GM21717 (cell line): Measurements from ENCODE around the gene SKIDA1.
A peak's percentile ranks its signal among the peaks of the same experiment; 100 is the strongest.

Source experiments
- ATAC-seq: cut with Tn5 transposase; IDR thresholded peaks from one replicate; pipeline ENCODE4 v1.9.1; 2021; ENCODE audit warnings: mild to moderate bottlenecking, moderate library complexity; ENCODE audit not compliant: unreplicated experiment

SKIDA1 gene

DNA sequence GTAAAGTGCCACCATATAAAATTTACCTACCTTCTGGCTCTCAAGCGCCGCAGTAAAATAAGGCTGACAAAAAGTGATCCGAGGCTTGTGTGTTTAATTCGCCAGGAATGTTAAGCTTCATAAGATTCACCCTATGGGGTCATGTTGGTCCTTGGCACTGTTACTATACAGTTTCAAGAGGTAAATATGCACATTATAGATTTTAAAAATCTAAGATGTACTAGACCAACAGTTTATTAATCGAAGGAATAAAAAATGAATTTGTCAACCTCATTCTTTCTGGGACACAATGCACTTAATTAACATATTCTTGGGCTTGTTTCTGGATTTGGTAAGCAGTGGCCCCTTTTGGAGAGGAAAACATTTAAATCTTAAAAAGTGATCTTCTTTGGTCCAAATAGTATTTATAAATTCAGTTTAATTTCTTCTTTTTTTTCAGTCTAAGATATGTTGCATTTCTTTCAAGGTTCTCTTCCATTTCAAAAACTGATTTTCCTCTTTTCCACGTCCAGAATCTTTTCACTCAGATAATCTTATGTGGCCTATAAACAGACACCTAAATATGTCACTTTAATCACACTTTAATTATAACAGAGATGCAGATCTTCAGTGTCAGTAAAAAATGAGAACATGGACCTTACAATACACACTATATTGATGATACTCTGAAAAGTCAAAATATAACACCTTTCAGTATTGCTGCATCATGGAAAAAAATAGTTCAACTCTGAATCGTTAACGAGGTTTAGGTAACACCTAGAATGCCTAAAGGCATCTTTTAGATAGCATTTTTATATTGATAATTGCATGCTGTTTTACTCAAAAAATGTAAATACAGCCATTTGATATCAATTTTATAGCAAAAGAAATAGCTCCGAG is 3.8 kb upstream of the SKIDA1 start:
- ATAC-seq = no peak

DNA sequence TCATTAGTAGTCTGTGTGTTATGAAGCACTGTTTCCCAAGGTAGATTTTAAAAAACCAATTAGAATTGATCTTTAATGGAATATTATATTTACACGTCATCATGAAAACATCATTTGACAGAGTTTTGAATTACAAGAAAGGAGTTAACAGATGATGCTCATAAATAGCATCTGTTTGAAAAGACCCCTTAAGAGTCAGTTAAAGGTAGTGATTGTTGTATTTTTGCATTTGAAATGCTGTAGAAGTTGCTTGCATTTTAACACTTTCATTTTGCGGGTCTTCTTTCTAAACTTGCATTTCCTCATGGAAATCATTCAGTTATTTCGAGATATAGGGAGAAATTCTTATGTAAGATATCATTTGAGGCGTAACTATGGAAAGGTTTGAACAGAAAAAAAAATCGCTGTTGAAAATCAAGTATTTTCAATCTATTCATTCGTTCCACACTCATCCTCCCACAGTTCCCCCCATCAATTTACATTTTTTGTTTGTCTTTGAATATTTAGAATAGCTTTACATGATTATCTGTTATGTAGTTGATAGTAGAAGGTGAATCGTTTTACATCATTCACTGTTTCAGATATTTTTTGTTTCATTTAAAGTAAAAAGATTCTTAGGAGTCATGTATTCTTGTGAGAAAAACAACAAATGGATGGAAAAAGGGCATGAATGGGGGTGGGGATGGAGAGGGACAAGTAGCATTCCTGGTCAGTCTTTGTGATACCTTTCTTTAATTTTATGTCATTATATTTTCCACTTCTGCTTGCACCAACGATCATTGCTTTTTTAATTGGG is 3.0 kb upstream of the SKIDA1 start:
- ATAC-seq = no peak

GRCh38 chr10:21527598-21528235 is 2.2 kb upstream of the SKIDA1 start:
- ATAC-seq = no peak

DNA sequence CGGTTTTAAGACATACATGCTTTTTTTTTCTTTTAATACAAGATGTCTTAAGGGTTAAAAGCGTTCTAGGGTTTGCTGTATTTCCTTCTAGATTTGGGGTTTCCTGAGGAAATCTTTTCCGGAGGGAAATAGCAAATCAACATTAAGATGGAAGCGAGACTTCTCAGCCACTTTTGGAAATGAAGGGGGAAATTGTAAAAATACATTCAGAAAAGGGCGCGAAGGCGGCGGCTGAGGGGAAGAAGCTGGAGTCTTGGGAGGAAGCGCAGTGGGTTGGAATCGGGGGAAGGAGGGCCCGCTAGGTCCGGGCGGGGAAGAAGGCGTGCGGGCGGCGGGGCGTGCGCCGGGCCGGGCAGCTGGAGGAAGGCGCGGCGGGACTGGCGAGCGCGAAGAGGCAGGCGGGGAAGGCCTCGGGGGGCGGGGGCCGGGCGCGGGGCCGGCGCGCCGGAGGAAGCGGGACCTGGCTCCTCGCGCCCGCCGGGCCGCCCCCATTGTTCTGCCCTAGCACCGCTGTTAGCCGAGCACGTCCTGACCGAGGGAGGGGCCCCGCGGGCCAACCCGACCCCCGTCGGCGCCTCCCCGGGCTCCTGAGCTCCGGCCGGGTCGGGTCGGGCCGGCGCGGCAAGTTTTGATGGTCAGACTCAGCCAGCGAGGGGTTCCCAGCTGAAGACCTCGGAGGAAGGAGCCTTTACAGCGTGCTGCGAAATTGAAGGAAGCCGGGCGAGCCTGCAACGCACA is 1.5 kb upstream of the SKIDA1 start:
- ATAC-seq = peak; percentile 29

- ATAC-seq = peak; percentile 31
These were observed 842 bp upstream of the SKIDA1 start for GRCh38 chr10:21526188-21526859.

GRCh38 chr10:21524526-21525366 is 736 bp downstream of the SKIDA1 start:
- ATAC-seq = no peak

- no peak for ATAC-seq
These were observed 1.4 kb downstream of the SKIDA1 start for GRCh38 chr10:21524131-21524525.

DNA sequence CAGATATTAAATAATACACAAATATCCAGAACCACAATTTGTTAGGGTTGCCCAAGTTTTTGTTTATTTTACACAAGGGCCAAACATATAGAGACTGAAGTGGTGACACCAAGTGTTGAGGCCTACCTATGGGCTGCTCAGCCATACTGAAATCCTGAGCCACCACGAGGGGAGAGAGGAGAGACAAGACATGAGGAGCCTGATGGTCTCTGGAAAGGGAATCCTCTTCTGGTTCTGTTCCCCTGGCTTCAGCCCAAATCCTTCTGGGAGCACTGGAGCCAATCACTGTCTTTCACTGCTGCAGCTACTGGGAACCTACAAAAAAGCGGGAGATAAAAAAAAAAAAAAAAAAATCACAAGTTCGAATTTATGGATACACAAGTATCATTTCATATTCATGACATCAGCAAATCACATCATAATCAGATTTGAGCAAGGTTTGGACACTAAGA is 1.9 kb downstream of the SKIDA1 start:
- ATAC-seq = no peak

- no peak for ATAC-seq
These were observed 2.7 kb downstream of the SKIDA1 start for GRCh38 chr10:21522631-21523406.

DNA sequence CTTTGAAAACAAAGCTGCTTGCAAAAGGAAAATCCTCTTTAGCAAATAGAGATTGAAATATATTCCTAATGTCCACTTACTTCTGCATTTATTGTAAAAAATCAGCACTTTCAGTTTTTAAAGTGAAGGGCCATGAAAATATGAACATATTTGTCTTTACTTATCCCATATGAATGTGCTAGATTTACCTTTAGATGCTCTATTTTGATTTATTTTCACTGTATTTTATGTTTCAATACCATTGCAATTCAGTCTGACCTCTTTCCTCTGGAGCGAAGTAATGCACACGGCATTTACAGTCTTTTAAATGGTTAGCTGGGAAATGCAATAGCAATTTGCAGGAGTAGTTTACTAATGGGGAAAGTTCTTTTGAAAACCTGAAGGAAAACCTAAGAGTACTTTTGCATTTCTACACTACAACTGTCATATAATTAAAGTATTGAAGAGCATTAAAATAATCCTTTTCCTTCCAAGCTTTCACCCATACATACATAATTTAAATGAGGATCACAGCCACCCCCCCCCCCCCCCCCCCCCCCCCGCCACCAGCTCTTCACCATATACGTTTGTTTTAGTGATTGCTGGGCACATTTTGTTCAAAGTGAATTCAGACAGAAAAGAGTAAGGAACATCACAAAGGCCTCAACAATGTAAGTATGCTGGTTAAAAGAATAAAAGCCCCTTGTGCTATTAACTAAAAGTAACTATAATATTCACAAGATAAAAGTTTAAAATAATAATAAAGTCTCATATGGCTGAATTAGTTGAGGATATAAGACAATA is 3.5 kb downstream of the SKIDA1 start:
- ATAC-seq = no peak

DNA sequence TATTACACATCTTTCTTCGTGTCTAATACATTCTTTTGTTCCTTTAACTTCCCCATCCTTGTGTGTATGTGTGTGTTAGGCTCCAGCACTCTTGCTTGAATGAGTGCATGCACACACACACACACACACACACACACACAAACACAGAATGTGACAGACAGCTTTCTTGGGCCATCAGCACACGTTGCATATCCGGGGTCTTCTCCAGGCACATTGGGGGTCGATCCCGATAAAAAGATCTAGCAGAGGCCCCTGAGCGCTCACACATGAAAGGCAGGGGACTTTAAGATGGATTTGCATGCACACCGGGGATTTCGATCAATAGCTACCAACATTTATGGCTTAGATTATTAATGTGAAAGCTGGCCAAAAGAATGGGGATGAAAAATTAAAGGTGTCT is 4.5 kb downstream of the SKIDA1 start:
- no peak for ATAC-seq

DNA sequence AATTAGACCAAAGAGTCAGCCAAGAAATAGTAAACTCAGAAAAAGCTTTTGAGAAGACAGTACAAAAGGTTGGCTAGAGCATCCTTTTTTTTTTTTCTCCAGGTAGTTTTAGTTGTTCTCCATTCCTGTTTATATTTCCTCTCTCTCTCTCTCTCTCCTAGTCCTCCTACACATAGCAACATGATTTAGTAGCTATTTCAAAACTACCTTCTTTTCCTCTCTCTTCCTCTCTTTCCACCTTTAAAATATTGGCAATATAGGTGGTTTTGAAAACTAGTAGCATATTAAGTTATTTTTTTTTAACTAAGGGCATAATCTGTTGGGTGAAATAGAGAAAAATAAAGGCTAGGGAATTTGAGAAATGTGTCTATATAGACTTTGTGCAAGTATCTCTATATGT is 5.0 kb downstream of the SKIDA1 start:
- no peak for ATAC-seq

DNA sequence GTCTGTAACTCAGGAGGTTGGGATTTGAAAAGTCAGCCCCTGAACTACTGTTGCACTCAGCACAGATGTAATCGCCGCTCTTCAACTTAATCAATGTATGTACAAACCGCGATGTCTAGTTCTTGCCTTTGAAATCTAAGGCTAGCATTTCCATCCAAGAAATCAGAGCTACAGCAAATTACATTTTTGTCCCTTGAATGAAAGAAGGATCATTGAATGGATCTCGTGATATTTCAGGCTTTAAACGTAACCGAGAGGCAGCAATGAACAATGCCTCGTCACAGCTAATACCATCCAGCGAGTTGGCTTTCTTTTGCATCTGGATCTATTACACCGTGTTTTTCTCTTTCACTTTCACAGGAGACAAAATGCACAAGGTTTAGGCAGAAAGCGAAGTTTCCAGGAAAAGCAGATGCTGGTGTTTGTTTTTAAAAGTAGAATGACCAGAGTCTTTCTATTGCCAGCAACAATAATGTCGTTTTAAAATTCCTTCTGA is 5.5 kb downstream of the SKIDA1 start:
- ATAC-seq = peak; percentile 51

- ATAC-seq = no peak
These were observed 6.0 kb downstream of the SKIDA1 start for GRCh38 chr10:21519397-21519933.

DNA sequence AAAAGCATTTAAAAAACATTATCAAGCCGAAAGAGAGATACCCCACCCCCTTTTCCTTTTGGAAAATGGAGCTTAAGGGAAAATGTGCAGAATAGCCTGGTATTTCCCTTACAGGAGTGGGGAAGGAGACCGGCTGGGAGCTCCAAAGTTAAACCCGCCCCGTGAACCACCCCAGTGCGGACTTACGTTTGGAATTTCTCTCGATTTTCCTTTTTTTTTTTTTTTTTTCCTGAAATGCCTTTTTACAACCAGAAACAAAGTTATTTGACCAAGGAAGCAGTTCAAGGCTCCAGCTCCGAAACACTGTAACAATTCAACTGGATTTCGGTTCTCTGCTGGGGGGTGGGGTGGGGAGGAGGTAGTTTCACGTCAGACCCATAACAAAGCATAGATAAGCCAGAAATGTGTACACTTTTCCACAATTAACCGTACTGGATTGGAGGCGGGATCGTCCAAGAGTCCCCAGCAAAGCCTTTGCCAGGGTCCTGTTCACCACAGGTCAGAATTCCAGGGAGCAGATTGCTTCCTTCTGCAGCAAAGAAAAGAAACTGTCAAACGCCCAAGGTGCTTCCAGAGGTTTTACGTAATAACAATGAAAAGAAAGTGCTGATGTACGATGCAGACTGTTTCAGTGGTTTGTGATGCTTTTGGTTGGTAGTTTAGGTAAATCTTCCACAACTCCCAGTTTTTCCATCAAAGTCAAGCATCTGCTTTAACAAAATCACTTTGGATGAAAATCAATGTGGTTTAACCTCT is 6.7 kb downstream of the SKIDA1 start:
- no peak for ATAC-seq

DNA sequence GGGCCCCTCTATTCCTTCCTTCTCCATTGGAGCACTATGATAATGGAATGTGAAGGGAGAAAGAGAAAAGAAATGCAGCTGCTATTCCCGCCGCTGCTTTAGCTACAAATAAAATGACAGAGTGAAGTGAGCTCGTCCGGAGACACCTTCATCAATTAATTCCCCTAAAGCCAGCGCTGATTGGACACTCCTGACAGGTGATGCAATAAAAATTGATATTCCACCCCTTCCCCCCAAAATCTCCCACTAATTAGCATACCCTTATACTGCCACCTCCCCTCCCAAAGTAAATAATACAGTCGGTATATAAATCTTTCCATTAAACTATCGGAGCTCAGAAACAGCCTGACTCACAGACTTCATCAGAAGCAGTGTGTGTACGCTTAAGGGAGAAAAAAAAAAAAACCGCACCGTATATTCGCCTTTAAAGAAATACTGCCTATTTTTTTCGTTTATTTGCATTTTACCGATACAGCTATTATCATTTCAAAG is 7.3 kb downstream of the SKIDA1 start:
- no peak for ATAC-seq
